Activated naive CD4-positive, alpha-beta T cell treated with anti-CD3 and anti-CD28 coated beads, Interleukin-2, amount 50 U/mL, for 72 hours (primary cell): ENCODE measurements around the gene PDE5A. TPM values are rescaled to one million over a fixed set of nuclear protein-coding genes. Genes with fewer than 3 reads are reported as not detected.

ENCODE experiments used
- ATAC-seq, 2 donors: fragments of 150-1000 bp; cut with Tn5 transposase; 2 replicates each; pipeline ENCODE4 v1.10.0; 2021; ENCODE audit warnings: mild to moderate bottlenecking in 2 of 2, moderate library complexity in 2 of 2
- DNase-seq, 2 donors: peaks; one replicate each; pipeline ENCODE4 v3.0.0; 2021 to 2022; ENCODE audit warnings: low spot score in 2 of 2
- H3K27ac Mint-ChIP-seq, 2 donors: one replicate each; pipeline ENCODE4 v1.8.0; 2022; ENCODE audit warnings: mild to moderate bottlenecking in 2 of 2, mixed read lengths in 2 of 2
- H3K36me3 Mint-ChIP-seq, 2 donors: one replicate each; pipeline ENCODE4 v1.8.0; 2022; ENCODE audit warnings: mixed read lengths in 2 of 2
- H3K9me3 Mint-ChIP-seq, 2 donors: one replicate each; pipeline ENCODE4 v1.8.0; 2022; ENCODE audit warnings: mixed read lengths in 2 of 2
- total RNA-seq, 2 donors: library from RNA; stranded (reverse); gene quantifications; one replicate each; pipeline ENCODE4 v1.2.3, GENCODE V29; 2022

Gene PDE5A
- total RNA-seq, 2 donors from 2014 or later: 0.66 to 0.80 TPM

DNA sequence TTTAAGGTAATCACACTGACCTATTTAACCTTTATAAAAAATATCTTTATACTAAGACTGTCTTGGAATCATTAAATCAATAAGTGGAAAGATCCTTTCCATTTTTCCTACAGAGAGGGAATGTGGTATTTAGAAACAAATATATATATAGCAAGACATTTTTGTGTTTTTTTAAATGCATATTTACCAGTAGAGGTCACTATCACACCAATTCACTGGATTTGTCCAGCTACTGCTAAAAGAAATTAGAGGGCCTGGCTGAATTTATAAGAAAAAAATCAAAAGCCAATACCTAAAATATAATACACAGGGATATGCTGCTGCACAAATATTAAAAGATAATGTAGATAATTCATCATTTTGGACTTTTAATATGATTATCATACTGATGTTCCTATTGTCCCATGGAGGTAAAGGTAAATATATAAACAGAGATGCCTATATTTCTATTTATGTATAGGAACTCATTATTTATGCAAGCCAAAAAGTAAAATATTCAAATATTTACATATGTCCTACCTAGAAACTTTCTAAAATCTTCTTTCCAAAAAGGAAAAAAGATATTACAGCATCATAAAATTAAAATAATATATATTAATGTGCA, 69.5 kb downstream of the PDE5A start:
- peaks cover 7 to 9% of the 10 kb centered on the region in 2 donors for H3K9me3 Mint-ChIP-seq
- ATAC-seq (no peak), DNase-seq (no peak)
- H3K36me3 Mint-ChIP-seq: peaks cover 7 to 8% of the 10 kb centered on the region in 2 donors
- H3K27ac Mint-ChIP-seq: no peak overlapping the region

DNA sequence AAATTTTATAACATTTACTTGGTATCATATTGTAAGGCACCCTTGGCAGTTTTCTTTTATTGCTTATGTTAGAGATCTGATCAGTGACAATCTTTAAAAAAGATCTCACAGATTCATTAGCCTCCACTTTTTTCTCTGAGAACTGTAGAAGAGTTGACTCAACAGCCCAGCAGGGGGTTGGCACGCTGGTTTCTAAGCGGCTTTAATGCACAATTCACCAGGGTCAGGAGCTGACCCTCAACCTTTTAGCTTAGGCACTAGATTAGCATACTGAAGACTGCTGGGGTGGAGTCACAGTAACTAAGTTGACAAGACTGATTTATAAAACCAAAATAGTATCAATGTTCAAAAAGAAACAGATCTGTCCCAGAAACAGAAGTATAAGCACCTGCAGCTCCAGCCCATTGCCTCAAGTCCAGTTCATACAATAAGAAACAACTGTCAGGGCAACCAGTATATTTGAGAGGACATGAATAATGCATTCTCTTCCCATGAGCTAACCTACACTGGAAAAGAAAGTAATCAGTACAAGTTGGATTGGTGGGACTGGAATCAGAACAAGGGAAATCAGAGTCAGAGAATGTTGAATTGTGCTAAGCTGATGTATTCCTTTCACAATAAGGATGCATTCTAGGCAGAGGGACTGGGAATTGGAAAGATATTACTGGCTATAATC, 77.6 kb downstream of the PDE5A start:
- no peaks in the 10 kb centered on the region for H3K9me3 Mint-ChIP-seq
- H3K27ac Mint-ChIP-seq: no peak overlapping the region
- DNase-seq (no peak), ATAC-seq (no peak)
- no peaks in the 10 kb centered on the region for H3K36me3 Mint-ChIP-seq

GRCh38 chr4:119549639-119550038, 79.0 kb downstream of the PDE5A start:
- Mint-ChIP-seq H3K27ac (no peak overlapping the region), H3K9me3 (no peaks in the 10 kb centered on the region), H3K36me3 (no peaks in the 10 kb centered on the region)
- DNase-seq: no peak
- no peak for ATAC-seq

- Mint-ChIP-seq H3K27ac (no peak overlapping the region), H3K36me3 (no peaks in the 10 kb centered on the region), H3K9me3 (no peaks in the 10 kb centered on the region)
- no peak for ATAC-seq
- DNase-seq: no peak
These were observed 84.8 kb downstream of the PDE5A start for GRCh38 chr4:119543779-119544178.

GRCh38 chr4:119543187-119543586, 85.4 kb downstream of the PDE5A start:
- no peak for DNase-seq
- no peak for ATAC-seq
- H3K36me3 Mint-ChIP-seq: no peaks in the 10 kb centered on the region
- H3K27ac Mint-ChIP-seq: no peak overlapping the region
- no peaks in the 10 kb centered on the region for H3K9me3 Mint-ChIP-seq

GRCh38 chr4:119540249-119540648, 88.4 kb downstream of the PDE5A start:
- no peak for DNase-seq
- Mint-ChIP-seq H3K27ac (no peak overlapping the region), H3K36me3 (no peaks in the 10 kb centered on the region), H3K9me3 (no peaks in the 10 kb centered on the region)
- no peak for ATAC-seq

DNA sequence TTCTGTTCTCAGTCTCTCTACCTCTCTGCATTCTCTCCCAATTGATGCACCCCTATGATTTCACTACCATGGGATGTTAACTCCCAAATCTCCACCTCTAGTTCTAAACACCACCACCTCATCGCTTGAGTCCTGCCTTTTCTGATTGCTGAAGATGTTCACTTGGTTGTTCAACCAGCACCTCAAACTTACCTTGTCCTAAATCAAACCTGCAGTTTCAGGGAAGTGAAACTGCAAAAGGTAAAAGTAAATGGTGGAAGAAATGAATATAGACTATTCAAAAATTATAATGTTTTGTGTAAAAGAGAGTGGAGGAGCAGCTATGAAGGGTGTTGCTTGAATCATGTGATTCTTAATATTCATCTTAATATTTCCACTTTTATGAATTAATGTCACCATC, 91.0 kb downstream of the PDE5A start:
- no peak overlapping the region for H3K27ac Mint-ChIP-seq
- ATAC-seq (no peak), DNase-seq (no peak)
- peaks cover 5 to 20% of the 10 kb centered on the region in 2 donors for H3K36me3 Mint-ChIP-seq
- H3K9me3 Mint-ChIP-seq: peaks cover 4% of the 10 kb centered on the region in 2 donors

DNA sequence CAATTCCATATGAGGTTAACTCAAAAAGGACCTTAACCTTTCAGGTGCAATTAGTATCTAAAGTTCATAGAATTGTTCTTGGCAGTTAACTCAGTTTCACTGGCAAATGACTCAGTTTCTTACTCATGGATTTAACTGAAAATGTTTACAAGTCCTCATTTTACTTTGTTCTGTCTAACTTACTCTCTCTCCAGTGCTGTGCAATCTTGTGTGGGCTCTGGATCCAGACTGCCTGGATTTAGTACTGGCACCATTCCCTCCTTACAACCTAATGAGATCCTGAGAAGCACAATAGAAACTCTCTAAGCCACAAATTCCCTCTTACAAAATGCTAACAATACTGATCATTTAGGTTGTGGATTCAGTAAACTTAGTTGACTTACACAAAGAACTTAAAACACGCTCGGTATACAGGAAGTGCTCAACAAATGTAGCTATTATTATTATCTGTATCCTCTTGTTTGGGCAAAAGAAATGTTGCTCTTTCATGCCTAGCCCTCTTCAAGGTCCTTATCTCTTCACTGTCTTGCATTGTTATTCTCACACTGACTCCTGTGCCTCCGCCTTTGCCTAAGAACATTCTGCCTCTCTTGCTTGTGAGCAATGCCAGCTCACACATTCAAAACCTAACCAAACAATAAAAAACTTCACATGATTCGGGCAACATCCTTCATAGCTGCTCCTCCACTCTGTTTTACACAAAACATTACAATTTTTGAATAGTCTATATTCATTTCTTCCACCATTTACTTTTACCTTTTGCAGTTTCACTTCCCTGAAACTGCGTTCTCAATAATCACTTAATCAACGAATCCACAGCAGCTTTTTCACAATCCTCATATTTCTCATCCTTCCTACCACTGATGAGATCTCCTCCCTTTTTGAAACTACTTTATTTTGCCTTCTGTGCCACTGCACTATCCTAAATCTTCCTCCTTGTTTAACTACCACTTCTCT, 91.8 kb downstream of the PDE5A start:
- H3K27ac Mint-ChIP-seq: no peak overlapping the region
- ATAC-seq (no peak), DNase-seq (no peak)
- peaks cover 4% of the 10 kb centered on the region in 2 donors for H3K9me3 Mint-ChIP-seq
- H3K36me3 Mint-ChIP-seq: peaks cover 5 to 20% of the 10 kb centered on the region in 2 donors

DNA sequence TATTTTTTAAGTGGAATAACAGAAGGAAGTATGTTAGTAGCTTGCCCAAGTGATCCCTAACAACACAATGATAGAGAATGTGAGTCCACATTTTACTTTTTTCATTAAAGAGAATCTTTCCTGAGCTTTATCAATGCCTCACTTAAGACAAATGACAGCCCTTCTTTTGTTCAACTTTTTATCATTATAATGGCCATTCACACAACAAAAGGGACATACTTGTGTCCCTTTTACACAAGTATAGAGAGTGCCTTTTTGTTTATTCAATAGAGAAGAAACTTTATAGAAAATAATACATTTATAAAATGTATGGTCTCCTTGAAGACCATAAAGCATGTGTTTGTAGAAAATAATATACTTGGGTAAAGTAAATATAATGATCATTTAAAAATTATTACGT, 96.3 kb downstream of the PDE5A start:
- H3K9me3 Mint-ChIP-seq: peaks cover 4% of the 10 kb centered on the region in 2 donors
- peaks cover 5 to 20% of the 10 kb centered on the region in 2 donors for H3K36me3 Mint-ChIP-seq
- H3K27ac Mint-ChIP-seq: no peak overlapping the region
- DNase-seq (no peak), ATAC-seq (no peak)

DNA sequence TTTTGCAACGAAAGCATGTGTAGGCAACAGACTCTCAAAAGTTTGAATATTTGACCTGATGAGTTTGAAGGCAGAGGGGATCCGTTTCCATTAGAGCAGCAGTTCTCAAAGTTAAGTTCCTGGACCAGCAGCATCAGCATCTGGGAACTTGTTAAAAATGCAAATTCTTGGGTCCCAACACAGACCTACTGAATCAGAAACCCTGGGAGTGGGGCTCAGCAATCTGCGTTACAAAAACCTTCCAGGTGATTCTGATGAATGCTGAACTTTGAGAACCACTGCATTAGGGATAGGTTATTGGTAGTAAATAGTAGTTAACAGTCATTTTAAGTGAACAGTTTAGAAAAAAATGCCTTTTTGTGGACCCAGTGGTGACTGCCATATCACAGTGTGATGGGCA, 98.8 kb downstream of the PDE5A start:
- Mint-ChIP-seq H3K36me3 (peaks cover 3 to 18% of the 10 kb centered on the region in 2 donors), H3K27ac (no peak overlapping the region), H3K9me3 (peaks cover 4% of the 10 kb centered on the region in 2 donors)
- DNase-seq (no peak), ATAC-seq (no peak)

GRCh38 chr4:119526786-119527550, 101.6 kb downstream of the PDE5A start:
- Mint-ChIP-seq H3K36me3 (no peaks in the 10 kb centered on the region), H3K9me3 (no peaks in the 10 kb centered on the region), H3K27ac (no peak overlapping the region)
- ATAC-seq (no peak), DNase-seq (no peak)

GRCh38 chr4:119525771-119526712, 102.6 kb downstream of the PDE5A start:
- ATAC-seq: no peak

DNA sequence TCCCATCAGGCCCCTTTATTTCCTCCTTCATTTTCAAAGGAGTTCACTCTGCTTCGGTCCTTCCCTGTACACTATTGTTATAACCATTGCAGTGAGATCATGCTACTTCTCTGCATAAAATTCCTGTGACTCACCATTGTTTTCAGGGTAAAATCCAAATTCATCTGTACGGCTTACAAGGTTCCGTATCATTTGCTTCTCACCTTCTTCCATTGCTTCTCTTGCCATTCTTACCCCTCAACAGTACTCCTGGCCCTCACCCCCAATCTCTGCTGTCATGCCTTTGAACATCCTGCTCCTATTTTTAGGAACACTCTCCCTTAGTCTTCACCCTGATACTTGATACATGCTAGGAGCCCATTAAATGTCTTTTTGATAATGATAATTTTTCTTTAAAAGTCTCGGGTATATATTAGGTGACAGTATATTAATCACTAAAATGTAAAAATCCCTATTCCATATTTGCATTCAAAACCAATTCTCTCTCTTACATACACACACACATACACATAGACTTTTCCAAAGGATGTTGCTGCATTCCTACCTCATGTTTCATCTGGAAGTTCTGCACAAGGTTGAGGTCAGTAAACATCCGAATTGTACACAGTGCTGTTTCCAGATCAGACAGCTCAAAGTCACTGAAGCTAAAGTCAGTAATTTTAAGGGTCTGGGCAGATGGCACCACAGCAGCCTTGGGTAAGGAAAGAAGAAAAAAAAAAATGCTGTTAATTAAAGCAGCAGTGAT, 103.4 kb downstream of the PDE5A start:
- DNase-seq: no peak
- H3K9me3 Mint-ChIP-seq: no peaks in the 10 kb centered on the region
- H3K27ac Mint-ChIP-seq: no peak overlapping the region
- no peak for ATAC-seq
- no peaks in the 10 kb centered on the region for H3K36me3 Mint-ChIP-seq

More at GRCh38 chr4:119525771-119526712, 102.6 kb downstream of the PDE5A start:
- Mint-ChIP-seq H3K27ac (no peak overlapping the region), H3K36me3 (no peaks in the 10 kb centered on the region), H3K9me3 (no peaks in the 10 kb centered on the region)
- no peak for DNase-seq

DNA sequence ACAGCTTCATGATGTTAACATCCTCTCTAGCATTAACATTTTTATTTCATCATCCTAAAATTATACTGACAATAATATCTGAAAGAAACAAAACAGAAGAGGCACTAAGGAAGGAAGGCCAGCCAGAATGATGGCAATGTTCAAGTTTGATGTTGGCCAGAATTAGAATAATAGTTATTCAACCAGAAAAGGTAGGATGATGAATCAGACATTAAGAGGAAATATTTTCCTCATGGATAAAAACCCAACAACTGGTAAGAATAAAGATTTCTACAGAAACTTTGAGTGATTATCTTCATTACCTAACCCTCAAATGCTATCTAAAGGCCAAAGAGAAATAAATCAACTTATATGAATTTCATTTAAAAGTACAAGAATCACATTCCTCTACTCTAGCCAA, 105.2 kb downstream of the PDE5A start:
- H3K9me3 Mint-ChIP-seq: no peaks in the 10 kb centered on the region
- H3K36me3 Mint-ChIP-seq: no peaks in the 10 kb centered on the region
- no peak overlapping the region for H3K27ac Mint-ChIP-seq
- DNase-seq (no peak), ATAC-seq (no peak)

GRCh38 chr4:119521268-119521667, 107.3 kb downstream of the PDE5A start:
- DNase-seq (no peak), ATAC-seq (no peak)
- Mint-ChIP-seq H3K36me3 (no peaks in the 10 kb centered on the region), H3K9me3 (no peaks in the 10 kb centered on the region), H3K27ac (no peak overlapping the region)
